LNCAP (cell line): ENCODE data around the gene SPTY2D1.

Source experiments
- TF ChIP-seq, protein P1 (sequence below): fragments of 450-650 bp; IDR thresholded peaks from 2 replicates; pipeline ENCODE4 v1.5.1; 2017; ENCODE audit warnings: mild to moderate bottlenecking

Gene SPTY2D1

DNA sequence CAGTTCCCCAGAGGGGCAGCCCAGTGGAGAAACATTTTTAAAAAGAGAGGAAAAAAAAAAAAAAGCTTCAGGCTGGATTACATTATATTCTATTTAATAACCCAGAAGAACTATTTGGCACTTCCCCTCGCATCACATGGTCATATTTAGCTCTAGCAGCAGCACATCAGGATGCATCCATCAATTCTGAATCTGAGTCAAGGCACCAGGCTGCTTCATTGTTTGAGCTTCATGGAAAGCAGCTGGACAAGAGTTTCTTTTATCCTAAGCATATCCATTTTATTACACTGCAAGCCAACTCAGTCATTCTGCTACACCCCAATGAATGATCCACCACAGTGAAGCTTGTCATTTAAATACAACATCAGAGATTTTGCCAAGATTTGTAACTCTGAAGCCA, 10.0 kb downstream of the SPTY2D1 start:
- TF ChIP-seq, protein P1, sequence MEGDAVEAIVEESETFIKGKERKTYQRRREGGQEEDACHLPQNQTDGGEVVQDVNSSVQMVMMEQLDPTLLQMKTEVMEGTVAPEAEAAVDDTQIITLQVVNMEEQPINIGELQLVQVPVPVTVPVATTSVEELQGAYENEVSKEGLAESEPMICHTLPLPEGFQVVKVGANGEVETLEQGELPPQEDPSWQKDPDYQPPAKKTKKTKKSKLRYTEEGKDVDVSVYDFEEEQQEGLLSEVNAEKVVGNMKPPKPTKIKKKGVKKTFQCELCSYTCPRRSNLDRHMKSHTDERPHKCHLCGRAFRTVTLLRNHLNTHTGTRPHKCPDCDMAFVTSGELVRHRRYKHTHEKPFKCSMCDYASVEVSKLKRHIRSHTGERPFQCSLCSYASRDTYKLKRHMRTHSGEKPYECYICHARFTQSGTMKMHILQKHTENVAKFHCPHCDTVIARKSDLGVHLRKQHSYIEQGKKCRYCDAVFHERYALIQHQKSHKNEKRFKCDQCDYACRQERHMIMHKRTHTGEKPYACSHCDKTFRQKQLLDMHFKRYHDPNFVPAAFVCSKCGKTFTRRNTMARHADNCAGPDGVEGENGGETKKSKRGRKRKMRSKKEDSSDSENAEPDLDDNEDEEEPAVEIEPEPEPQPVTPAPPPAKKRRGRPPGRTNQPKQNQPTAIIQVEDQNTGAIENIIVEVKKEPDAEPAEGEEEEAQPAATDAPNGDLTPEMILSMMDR: no peak

DNA sequence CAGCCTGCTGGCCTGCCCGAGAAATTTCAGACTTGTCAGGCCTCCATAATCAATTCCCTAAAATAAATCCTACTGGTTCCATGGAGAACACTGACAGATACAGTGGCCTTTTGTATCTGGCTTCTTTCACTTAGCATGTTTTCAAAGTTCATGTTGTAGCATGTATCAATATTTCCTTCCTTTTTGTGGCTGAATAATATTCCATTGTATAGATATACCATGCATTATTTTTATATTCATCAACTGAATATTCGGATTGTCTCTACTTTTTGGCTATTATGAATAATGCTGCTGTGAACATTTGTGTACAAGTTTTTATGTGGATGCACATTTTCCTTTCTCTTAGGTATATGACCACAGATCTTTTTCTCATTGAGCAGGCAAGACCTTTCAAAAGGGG, 10.4 kb downstream of the SPTY2D1 start:
- TF ChIP-seq, protein P1: no peak

DNA sequence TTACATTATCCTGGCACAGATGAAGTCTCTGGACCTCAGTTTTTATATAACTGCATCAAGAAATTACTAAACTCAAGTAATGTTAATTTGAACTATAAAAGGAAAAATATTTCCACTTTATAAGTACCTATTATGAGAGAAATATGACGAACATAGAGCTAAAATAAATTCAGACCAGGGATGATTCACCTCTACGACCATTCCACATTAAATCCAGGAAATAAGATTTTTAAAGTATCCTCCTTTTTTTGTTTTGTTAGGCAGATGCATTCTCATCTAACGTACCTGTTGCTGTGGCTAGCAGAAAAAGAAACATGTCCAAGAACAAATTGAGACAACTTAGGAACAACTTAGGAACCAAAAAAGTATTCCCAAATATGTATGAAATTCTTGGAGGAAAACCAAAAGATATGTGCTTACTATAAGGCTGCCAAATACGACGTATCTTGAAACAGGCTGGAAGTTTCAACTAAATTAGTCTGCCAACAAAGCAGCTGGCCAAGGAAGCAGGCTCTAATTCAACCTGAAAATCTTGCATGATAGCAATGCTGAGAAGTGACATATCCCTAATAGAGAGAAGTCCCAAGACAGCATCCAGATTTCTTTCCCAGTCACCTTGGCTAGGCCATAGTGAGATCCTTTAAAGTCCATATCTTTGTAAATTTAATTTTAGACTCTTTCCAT, 15.7 kb downstream of the SPTY2D1 start:
- TF ChIP-seq, protein P1: no peak

DNA sequence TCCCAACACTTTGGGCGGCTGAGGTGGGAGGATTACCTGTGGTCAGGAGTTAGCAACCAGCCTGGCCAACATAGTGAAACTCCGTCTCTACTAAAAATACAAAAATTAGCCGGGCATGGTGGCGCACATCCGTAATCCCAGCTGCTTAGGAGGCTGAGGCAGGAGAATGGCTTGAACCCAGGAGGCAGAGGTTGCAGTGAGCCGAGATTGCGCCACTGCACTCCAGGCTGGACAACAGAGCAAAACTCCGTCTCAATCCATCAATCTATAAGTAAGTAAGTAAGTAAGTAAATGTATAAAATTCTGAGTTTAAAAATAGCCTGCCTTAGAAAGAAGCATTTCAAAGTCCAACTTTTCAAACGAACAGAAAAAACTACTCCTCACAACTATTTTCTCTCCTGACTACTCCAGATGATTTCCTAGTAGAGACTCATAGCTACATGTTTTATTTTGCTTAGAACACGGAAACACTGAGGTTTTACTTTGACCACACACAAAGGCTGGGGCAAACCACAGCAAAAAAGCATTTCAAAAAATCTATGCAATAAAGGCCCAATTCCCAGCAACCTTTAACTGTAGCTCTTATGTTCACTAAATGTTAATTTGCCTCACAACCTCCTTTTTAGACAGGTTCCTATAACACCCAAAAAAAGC, 16.3 kb downstream of the SPTY2D1 start:
- TF ChIP-seq, protein P1: no peak

DNA sequence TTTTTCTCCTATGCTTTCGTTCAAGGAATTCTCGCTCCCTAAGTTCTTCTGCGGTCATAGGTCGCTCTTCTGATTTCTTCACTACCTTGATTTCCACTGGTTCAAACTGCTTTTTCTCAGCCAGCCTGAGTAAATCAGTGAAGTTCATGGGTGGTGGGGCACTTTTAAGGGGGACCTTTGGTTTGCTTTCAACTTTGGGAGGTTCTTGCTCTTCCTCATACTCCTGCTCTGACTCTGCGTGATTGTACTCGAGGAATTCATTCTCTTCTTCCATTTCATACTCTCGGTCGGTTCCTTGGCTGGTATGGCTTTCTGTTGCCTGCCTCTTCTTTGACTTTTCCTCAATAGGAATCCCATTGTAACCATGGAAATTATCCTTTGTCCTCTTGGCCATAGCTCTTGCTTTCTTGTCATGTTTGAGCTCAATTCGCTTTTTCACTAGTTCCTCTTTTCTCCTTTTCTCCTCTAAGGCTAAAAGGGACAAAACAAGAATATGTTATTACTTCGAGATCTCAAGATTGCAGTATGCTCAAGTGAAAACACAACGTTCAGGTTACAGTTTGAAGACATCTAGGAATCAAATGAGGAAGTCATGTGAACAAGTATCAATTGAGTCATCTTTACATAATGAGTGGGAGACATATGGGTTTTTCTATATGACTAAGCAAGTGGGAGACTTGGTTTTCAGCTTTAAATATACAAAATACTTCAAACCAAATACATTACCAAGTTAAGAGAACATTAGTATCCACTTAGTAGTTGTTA, 18.3 kb downstream of the SPTY2D1 start:
- TF ChIP-seq, protein P1: no peak

DNA sequence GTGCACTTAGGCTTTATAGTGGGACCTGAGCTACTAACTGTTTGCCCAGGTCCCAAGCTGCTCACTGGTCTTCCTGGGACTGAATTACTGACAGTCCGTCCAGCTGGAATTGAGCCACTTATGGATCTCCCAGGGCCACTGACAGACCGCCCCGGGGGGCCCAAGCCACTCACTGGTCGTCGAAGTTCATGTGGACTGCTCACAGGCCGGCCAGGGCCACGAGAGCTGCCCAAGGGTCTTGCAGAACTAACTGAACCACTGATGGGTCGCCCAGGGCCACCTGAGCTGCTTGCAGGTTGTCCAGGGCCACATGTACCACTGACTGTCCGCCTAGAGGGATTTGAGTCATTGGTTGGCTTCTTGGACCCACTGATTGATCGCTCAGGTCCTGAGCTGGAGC, 19.5 kb downstream of the SPTY2D1 start:
- TF ChIP-seq, protein P1: no peak

DNA sequence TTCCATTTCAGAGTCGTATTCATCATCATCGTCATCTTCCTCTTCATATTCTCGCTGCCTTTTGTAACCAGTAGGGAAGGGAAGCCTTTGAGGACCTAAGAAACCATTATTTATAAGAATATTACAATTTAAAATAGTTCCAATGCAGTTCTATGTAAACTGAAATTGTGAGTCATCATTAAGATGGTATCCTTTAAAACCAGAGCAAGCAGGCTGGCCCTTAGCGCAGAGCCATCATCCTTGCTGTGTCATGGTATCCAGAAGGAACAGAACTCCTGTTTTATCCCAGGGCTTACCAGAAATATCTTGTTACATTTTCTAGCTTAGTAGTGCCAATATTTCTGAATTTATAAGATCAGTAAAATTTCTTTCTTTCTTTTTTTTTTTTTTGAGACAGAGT, 21.7 kb downstream of the SPTY2D1 start:
- TF ChIP-seq, protein P1: no peak
